AG10803 (cell line): Measurements from ENCODE around the gene NDST3.

Experiments
- DNase-seq: peaks from one replicate; pipeline ENCODE4 v3.0.0; 2010; ENCODE audit warnings: low read depth
- H3K4me3 ChIP-seq: 2 replicates; pipeline ENCODE4 v1.5.1; 2011; ENCODE audit warnings: mild to moderate bottlenecking, low read length, control low read depth
- CTCF ChIP-seq: conservative IDR thresholded peaks from 2 replicates; pipeline ENCODE4 v1.5.1; 2011; ENCODE audit warnings: mild to moderate bottlenecking, low read length, control low read depth, inconsistent platforms

Gene NDST3

GRCh38 chr4:118307643-118308042 is 273.4 kb downstream of the NDST3 start:
- no peak overlapping the region for H3K4me3 ChIP-seq
- DNase-seq, result no peak
- TF ChIP-seq CTCF, result no peak
